ENCODE results near the gene FMNL3. TPM values are rescaled to one million over a fixed set of nuclear protein-coding genes. Genes with fewer than 3 reads are reported as not detected.

Gene FMNL3
- total and polyA plus RNA-seq, 2 experiments from 2014 or later = 8.7 to 32.6 TPM

DNA sequence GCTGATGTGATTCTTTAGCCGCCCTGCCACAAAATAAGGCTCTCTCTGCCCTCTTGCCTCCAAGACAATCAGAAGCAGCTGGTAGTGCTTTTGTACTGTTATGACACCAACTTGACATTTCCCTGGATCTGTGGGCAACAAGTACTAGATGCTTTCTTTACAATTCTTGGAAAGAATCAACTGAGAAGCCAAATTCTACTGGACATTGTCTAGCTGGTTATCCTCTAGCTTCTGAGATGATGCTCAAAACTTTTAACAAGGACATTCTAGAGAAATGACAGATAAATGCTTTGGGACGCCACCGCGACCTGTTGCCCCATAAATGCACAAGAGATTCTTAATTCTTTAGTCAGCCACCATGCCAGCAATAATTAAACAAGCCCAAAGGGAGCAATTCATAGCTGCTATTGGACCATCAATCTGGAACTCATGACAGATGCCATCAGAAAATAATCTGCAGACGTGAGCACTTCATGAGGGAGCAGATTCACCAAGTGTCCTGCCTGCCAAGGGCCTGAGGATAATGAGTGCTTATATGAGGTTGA lies 22.8 kb downstream of the FMNL3 start:
- Histone ChIP-seq H3F3A (replicated peaks; ENCODE audit: low read depth) (no peaks in the 10 kb centered on the region), H3K9me2 (ENCODE audit: insufficient read depth) (no peaks in the 10 kb centered on the region), H3K4me2 (no peak overlapping the region), H3K79me2 (replicated peaks; ENCODE audit: insufficient read depth) (peaks cover 93% of the 10 kb centered on the region), H3K36me3 (ENCODE audit: insufficient read depth) (no peaks in the 10 kb centered on the region), H3K27me3 (ENCODE audit: insufficient read depth) (no peaks in the 10 kb centered on the region), H3K27ac (ENCODE audit: low read depth) (peak overlapping the region; percentile 56; the same call in 1 of the 2 replicates), H3K4me3 (no peak overlapping the region), H2AFZ (no peak overlapping the region), H4K20me1 (replicated peaks; ENCODE audit: insufficient read depth) (peaks cover 8% of the 10 kb centered on the region; the same call in 1 of the 2 replicates), H3K4me1 (ENCODE audit: insufficient read depth) (peaks cover 15% of the 10 kb centered on the region; the same call in 1 of the 2 replicates)
- no peak overlapping the region for H3K27ac Mint-ChIP-seq
- ATAC-seq = no peak
- TF ChIP-seq STAT1 (IDR thresholded peaks at IDR 0.05; ENCODE audit: unreplicated experiment) (no peak), ZNF114 (CRISPR knock-in tag; IDR thresholded peaks at IDR 0.05) (no peak), ZNF331 (CRISPR knock-in tag; IDR thresholded peaks at IDR 0.05; ENCODE audit: low read depth) (no peak), ZNF462 (CRISPR knock-in tag; IDR thresholded peaks at IDR 0.05) (no peak), EZH2 (IDR thresholded peaks at IDR 0.05; ENCODE audit: low read depth, unreplicated experiment) (no peak), EZH2phosphoT487 (IDR thresholded peaks at IDR 0.05; ENCODE audit: unreplicated experiment) (no peak), JUNB (IDR thresholded peaks at IDR 0.05; ENCODE audit: unreplicated experiment) (no peak), NANOG (IDR thresholded peaks at IDR 0.05; ENCODE audit: borderline replicate concordance) (no peak)
- TF ChIP-seq, protein P1, sequence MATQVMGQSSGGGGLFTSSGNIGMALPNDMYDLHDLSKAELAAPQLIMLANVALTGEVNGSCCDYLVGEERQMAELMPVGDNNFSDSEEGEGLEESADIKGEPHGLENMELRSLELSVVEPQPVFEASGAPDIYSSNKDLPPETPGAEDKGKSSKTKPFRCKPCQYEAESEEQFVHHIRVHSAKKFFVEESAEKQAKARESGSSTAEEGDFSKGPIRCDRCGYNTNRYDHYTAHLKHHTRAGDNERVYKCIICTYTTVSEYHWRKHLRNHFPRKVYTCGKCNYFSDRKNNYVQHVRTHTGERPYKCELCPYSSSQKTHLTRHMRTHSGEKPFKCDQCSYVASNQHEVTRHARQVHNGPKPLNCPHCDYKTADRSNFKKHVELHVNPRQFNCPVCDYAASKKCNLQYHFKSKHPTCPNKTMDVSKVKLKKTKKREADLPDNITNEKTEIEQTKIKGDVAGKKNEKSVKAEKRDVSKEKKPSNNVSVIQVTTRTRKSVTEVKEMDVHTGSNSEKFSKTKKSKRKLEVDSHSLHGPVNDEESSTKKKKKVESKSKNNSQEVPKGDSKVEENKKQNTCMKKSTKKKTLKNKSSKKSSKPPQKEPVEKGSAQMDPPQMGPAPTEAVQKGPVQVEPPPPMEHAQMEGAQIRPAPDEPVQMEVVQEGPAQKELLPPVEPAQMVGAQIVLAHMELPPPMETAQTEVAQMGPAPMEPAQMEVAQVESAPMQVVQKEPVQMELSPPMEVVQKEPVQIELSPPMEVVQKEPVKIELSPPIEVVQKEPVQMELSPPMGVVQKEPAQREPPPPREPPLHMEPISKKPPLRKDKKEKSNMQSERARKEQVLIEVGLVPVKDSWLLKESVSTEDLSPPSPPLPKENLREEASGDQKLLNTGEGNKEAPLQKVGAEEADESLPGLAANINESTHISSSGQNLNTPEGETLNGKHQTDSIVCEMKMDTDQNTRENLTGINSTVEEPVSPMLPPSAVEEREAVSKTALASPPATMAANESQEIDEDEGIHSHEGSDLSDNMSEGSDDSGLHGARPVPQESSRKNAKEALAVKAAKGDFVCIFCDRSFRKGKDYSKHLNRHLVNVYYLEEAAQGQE (IDR thresholded peaks at IDR 0.05; ENCODE audit: unreplicated experiment) = no peak
- TF ChIP-seq, protein P2, sequence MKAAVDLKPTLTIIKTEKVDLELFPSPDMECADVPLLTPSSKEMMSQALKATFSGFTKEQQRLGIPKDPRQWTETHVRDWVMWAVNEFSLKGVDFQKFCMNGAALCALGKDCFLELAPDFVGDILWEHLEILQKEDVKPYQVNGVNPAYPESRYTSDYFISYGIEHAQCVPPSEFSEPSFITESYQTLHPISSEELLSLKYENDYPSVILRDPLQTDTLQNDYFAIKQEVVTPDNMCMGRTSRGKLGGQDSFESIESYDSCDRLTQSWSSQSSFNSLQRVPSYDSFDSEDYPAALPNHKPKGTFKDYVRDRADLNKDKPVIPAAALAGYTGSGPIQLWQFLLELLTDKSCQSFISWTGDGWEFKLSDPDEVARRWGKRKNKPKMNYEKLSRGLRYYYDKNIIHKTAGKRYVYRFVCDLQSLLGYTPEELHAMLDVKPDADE (IDR thresholded peaks at IDR 0.05) = no peak
- H3K36me3 Mint-ChIP-seq (ENCODE audit: low read depth) = peaks cover 6% of the 10 kb centered on the region; the same call in 2 of the 3 replicates
- no peak for DNase-seq (ENCODE audit: low spot score)
- peaks cover 4% of the 10 kb centered on the region for H3K27me3 Mint-ChIP-seq (ENCODE audit: insufficient read depth, low read depth, poor library complexity)
- peaks cover 24% of the 10 kb centered on the region for H3K4me1 Mint-ChIP-seq
- H3K9me3 Mint-ChIP-seq = no peaks in the 10 kb centered on the region
- H3K4me3 Mint-ChIP-seq = no peak overlapping the region
